Ovary (tissue), 9 donors: ENCODE data around the gene STX3. TPM values are rescaled to one million over a fixed set of nuclear protein-coding genes. Genes with fewer than 3 reads are reported as not detected.
"Not testable (repeated sequence)": the region's sequence is repeated elsewhere in the genome, so short reads cannot be mapped to it uniquely, and the experiment has no call there.

ENCODE experiments used
- DNase-seq, 5 donors: peaks; one replicate each; pipeline ENCODE4 v3.0.0-alpha.2; 2019 to 2020
- H3K27ac ChIP-seq, 2 donors: fragments of 200-600 bp; one replicate each; pipeline versions ENCODE4 v1.5.1 to v1.8.0; 2019 to 2022
- H3K27me3 ChIP-seq: fragments of 200-600 bp; one replicate; pipeline ENCODE4 v1.8.0; 2022
- H3K36me3 ChIP-seq: fragments of 200-600 bp; sonication (generic); one replicate; pipeline ENCODE4 v1.5.1; 2019
- H3K4me1 ChIP-seq: one replicate; pipeline ENCODE4 v1.8.1; 2013; ENCODE audit warnings: mild to moderate bottlenecking, moderate library complexity; ENCODE audit not compliant: insufficient read depth
- H3K4me3 ChIP-seq: fragments of 200-600 bp; sonication (generic); one replicate; pipeline ENCODE4 v1.5.1; 2017
- H3K9me3 ChIP-seq, 2 donors: fragments of 200-600 bp in 1 of 2; sonication (generic) in 1 of 2; one replicate each; pipeline versions ENCODE4 v1.5.1 to v1.8.1; 2013 to 2019; ENCODE audit warnings: mild to moderate bottlenecking in 1 of 2, moderate library complexity in 1 of 2
- EP300 ChIP-seq: sonication (generic); formaldehyde crosslinking; IDR thresholded peaks from one replicate; pipeline ENCODE4 v1.6.1; 2017; ENCODE audit warnings: antibody characterized with exemption
- POLR2A ChIP-seq: fragments of 450-650 bp; IDR thresholded peaks from one replicate; pipeline ENCODE4 v1.6.1; 2017; ENCODE audit warnings: antibody characterized with exemption, mild to moderate bottlenecking, moderate library complexity
- WGBS, 3 donors: extraction: QIAGEN DNeasy Blood & Tissue Kit in 1 of 3; methylation state at CpG; one replicate each; pipeline versions ENCODE4 v1.1.5 to v1.1.7; 2013 to 2017; 5-methylcytosine and 5-hydroxymethylcytosine counted together
- intact Hi-C, 4 donors: fragments of 100-400 bp; cut with DNase I; formaldehyde crosslinking; loops; one replicate each; pipeline versions ENCODE4 v1.11.0 to v1.15.1; 2022 to 2023
- polyA plus RNA-seq, 2 donors: library from polyadenylated mRNA; stranded (reverse); fragments of 200-250 nt in 1 of 2; fragments of 350-450 nt in 1 of 2; fragmentation: Illumina TruSeq in 1 of 2; extraction: RNeasy Lipid Tissue Mini Kit (QIAGEN cat#74804) in 1 of 2; gene quantifications; one replicate each; pipeline ENCODE4 v1.2.3, GENCODE V29; 2013 to 2014
- total RNA-seq, 7 donors: library from RNA; depleted of rRNA in 2 of 7; stranded (reverse); fragments of >200 nt in 2 of 7; fragmentation: NEBNext Ultra II Directional in 3 of 7; extraction: Animal tissue kit (Norgen Biotek cat#: 25700) in 3 of 7; gene quantifications; one replicate each; pipeline versions ENCODE4 v1.1.0 to v1.2.4, GENCODE V29; 2016 to 2023
- TF ChIP-seq, protein P1 (sequence below), 3 donors: fragments of 450-650 bp in 2 of 3; fragments of 200-600 bp in 1 of 3; IDR thresholded peaks; one replicate each; pipeline versions ENCODE4 v1.5.1 to v1.8.0; 2016 to 2022; ENCODE audit warnings: antibody characterized with exemption in 3 of 3, mild to moderate bottlenecking in 1 of 3
- donor health status: DM: no; HTN: no; CAD: no; lungs with moderate emphysema.
- donor health status: DM: no; HTN: no; CAD: no.
- donor health status: Bipolar disorder and iron deficiency.
- donor health status: DM: yes; HTN: yes; CAD: no.
- donor health status: DM: no; HTN: no; CAD: no.
- donor health status: DM: yes; HTN: yes; CAD: no.

Gene STX3
- total and polyA plus RNA-seq, 9 donors, result 13.3 to 29.4 (median 16.2) TPM

DNA sequence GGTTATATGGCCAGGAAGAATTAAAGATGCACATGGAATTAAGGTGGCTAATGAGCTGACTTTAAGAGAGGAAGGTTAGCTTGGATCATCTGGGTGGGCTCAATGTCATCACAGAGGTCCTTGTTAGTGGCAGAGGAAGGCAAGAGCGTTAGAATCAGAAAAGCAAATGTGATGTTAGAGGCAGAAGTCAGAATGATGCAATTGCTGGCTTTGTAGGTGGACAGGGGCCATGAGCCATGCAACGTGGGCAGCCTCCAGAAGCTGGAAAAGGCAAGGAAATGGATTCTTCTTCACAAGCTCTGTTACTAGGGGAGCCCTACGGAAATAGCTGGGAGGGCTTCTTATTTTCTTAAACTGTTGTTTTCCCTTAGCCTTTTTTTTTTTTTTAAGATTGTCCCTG, 92.5 kb downstream of the STX3 start:
- 82 to 90% (median 83%) methylated on average over 3 of the region's 3 CpGs for WGBS, 3 donors
- TF ChIP-seq, protein P1, sequence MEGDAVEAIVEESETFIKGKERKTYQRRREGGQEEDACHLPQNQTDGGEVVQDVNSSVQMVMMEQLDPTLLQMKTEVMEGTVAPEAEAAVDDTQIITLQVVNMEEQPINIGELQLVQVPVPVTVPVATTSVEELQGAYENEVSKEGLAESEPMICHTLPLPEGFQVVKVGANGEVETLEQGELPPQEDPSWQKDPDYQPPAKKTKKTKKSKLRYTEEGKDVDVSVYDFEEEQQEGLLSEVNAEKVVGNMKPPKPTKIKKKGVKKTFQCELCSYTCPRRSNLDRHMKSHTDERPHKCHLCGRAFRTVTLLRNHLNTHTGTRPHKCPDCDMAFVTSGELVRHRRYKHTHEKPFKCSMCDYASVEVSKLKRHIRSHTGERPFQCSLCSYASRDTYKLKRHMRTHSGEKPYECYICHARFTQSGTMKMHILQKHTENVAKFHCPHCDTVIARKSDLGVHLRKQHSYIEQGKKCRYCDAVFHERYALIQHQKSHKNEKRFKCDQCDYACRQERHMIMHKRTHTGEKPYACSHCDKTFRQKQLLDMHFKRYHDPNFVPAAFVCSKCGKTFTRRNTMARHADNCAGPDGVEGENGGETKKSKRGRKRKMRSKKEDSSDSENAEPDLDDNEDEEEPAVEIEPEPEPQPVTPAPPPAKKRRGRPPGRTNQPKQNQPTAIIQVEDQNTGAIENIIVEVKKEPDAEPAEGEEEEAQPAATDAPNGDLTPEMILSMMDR (IDR thresholded peaks at IDR 0.05), result no peak
- TF ChIP-seq POLR2A (no peak), EP300 (no peak)
- DNase-seq, result no peak
- Histone ChIP-seq H3K27ac (no peak overlapping the region), H3K9me3 (no peaks in the 10 kb centered on the region), H3K27me3 (no peaks in the 10 kb centered on the region), H3K36me3 (no peaks in the 10 kb centered on the region), H3K4me3 (no peak overlapping the region), H3K4me1 (no peaks in the 10 kb centered on the region)
- intact Hi-C loops, result loop anchor here in 1 of 4 donors (10.0 kb wide), 1 partner anchor 1177 kb away; no protein-coding TSS in a partner anchor

DNA sequence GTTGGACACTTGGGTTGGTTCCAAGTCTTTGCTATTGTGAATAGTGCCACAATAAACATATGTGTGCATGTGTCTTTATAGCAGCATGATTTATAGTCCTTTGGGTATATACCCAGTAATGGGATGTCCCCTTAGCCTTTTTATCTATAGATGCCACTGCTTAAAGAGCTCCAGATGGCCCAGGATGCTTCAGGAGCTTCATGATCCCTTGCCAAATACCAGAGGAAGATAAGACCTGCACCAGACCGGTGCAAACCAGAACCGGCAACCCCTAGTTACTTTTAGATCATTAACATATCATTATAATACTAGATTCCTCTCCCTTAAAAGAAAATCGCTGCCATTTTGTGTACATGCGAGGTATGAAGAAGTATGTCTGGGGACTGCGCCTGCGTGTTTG, 93.3 kb downstream of the STX3 start:
- not testable (repeated sequence) for H3K27me3 ChIP-seq, H3K4me3 ChIP-seq, H3K27ac ChIP-seq, H3K36me3 ChIP-seq, H3K9me3 ChIP-seq, H3K4me1 ChIP-seq, DNase-seq
- intact Hi-C loops, result loop anchor here in 1 of 4 donors (10.0 kb wide), 1 partner anchor 1176 kb away; no protein-coding TSS in a partner anchor
- WGBS, 3 donors, result 70 to 84% (median 81%) methylated on average over 6 of the region's 6 CpGs

- H3K4me3 ChIP-seq, result no peak overlapping the region
- no peak for TF ChIP-seq POLR2A
- TF ChIP-seq, protein P1 (IDR thresholded peaks at IDR 0.05), result no peak
- no peak for TF ChIP-seq EP300
- no peak overlapping the region for H3K27ac ChIP-seq
- H3K36me3 ChIP-seq, result no peaks in the 10 kb centered on the region
- H3K27me3 ChIP-seq, result peaks cover 2% of the 10 kb centered on the region
- no peak for DNase-seq
- 19 to 42% (median 34%) methylated on average over 2 of the region's 2 CpGs for WGBS, 3 donors
- no peaks in the 10 kb centered on the region for H3K9me3 ChIP-seq
- H3K4me1 ChIP-seq, result no peaks in the 10 kb centered on the region
- intact Hi-C loops, result loop anchor here in 1 of 4 donors (10.0 kb wide), 1 partner anchor 1176 kb away; no protein-coding TSS in a partner anchor
Measured at GRCh38 chr11:59849129-59849528, 94.0 kb downstream of the STX3 start.

GRCh38 chr11:59849551-59849950, 94.4 kb downstream of the STX3 start:
- intact Hi-C loops, result loop anchor here in 1 of 4 donors (10.0 kb wide), 1 partner anchor 1175 kb away; no protein-coding TSS in a partner anchor
- not testable (repeated sequence) for H3K27ac ChIP-seq, H3K4me3 ChIP-seq, H3K27me3 ChIP-seq, H3K9me3 ChIP-seq, H3K4me1 ChIP-seq, H3K36me3 ChIP-seq, DNase-seq
- WGBS, 3 donors, result 89 to 96% (median 93%) methylated on average over 2 of the region's 2 CpGs

DNA sequence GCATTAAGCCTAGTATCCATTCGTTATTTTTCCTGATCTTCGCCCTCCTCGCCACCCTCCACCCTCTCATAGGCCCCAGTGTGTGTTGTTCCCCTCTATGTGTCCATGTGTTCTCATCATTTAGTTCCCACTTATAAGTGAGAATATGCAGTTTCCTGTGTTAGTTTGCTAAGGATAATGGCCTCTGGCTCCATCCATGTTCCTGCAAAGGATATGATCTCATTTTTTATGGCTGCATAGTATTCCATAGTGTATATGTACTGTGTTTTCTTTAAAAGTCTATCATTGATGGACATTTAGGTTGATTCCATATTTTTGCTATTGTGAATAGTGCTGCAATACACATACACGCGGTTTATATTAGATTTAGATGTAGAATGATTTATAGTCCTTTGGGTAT, 96.2 kb downstream of the STX3 start:
- H3K4me1 ChIP-seq, H3K27me3 ChIP-seq, H3K36me3 ChIP-seq, H3K4me3 ChIP-seq, DNase-seq, H3K9me3 ChIP-seq, H3K27ac ChIP-seq, intact Hi-C loops: not testable (repeated sequence)
- WGBS, 3 donors, result 92 to 96% (median 93%) methylated on average over 5 of the region's 5 CpGs

- intact Hi-C loops, result no loop called here
- no peak overlapping the region for H3K4me3 ChIP-seq
Measured at GRCh38 chr11:59854871-59855270, 99.7 kb downstream of the STX3 start.

More at GRCh38 chr11:59854871-59855270, 99.7 kb downstream of the STX3 start:
- H3K4me1 ChIP-seq, result no peaks in the 10 kb centered on the region
- no peaks in the 10 kb centered on the region for H3K36me3 ChIP-seq
- H3K9me3 ChIP-seq, result no peaks in the 10 kb centered on the region
- H3K27me3 ChIP-seq, result peaks cover 2% of the 10 kb centered on the region
- 52 to 72% (median 67%) methylated on average over 2 of the region's 2 CpGs for WGBS, 3 donors
- DNase-seq, result no peak
- no peak overlapping the region for H3K27ac ChIP-seq
- TF ChIP-seq, protein P1 (IDR thresholded peaks at IDR 0.05), result no peak
- TF ChIP-seq POLR2A, result no peak
- TF ChIP-seq EP300, result no peak

Other genes starting within 250 kb of the STX3 start
- gene OR4D9, start 243.8 kb upstream of the STX3 start, total RNA-seq, result not detected
- not detected for gene OR4D9, start 243.8 kb upstream of the STX3 start, polyA plus RNA-seq
- gene OSBP, start 139.6 kb upstream of the STX3 start, total RNA-seq, result 10 to 100 TPM; 27.1 to 46.4 (median 42.4) TPM
- gene OSBP, start 139.6 kb upstream of the STX3 start, polyA plus RNA-seq, result 10 to 100 TPM; 20.5 to 58.0 TPM
- gene PATL1, start 86.3 kb upstream of the STX3 start, total RNA-seq, result 10 to 100 TPM; 11.1 to 40.3 (median 30.8) TPM
- gene PATL1, start 86.3 kb upstream of the STX3 start, polyA plus RNA-seq, result 10 to 100 TPM; 16.2 to 44.2 TPM
- gene OR10V1, start 41.5 kb upstream of the STX3 start, total RNA-seq, result not detected
- not detected for gene OR10V1, start 41.5 kb upstream of the STX3 start, polyA plus RNA-seq
- 10 to 100 TPM; 30.0 to 40.4 (median 35.9) TPM for gene MRPL16, start 55.4 kb downstream of the STX3 start, total RNA-seq
- 10 to 100 TPM; 45.4 to 68.1 TPM for gene MRPL16, start 55.4 kb downstream of the STX3 start, polyA plus RNA-seq
- gene CBLIF, start 90.1 kb downstream of the STX3 start, total RNA-seq, result not detected
- not detected for gene CBLIF, start 90.1 kb downstream of the STX3 start, polyA plus RNA-seq
- under 1 TPM in 1 of 7 donors, not detected in 6; 0.48 TPM for gene TCN1, start 111.1 kb downstream of the STX3 start, total RNA-seq
- gene TCN1, start 111.1 kb downstream of the STX3 start, polyA plus RNA-seq, result not detected
- gene OOSP3, start 123.4 kb downstream of the STX3 start, total RNA-seq, result not detected
- gene OOSP3, start 123.4 kb downstream of the STX3 start, polyA plus RNA-seq, result not detected
- not detected for gene OOSP1, start 183.1 kb downstream of the STX3 start, total RNA-seq
- gene OOSP1, start 183.1 kb downstream of the STX3 start, polyA plus RNA-seq, result not detected
- gene OOSP4A, start 208.7 kb downstream of the STX3 start, total RNA-seq, result not detected
- gene OOSP4A, start 208.7 kb downstream of the STX3 start, polyA plus RNA-seq, result under 1 TPM in 1 of 2 donors, not detected in 1; 0.29 TPM